CD8-positive, alpha-beta memory T cell (primary cell): ENCODE data around the gene FAXDC2. TPM values are rescaled to one million over a fixed set of nuclear protein-coding genes. Genes with fewer than 3 reads are reported as not detected.

ENCODE experiments used
- CTCF ChIA-PET: fragments of 350-600 bp; sonication (Branson Sonifier 250); formaldehyde crosslinking; loops from one replicate; lab custom pipeline; 2021; ENCODE audit warnings: antibody characterized with exemption; lab: Charles Lee
- POLR2A ChIA-PET: fragments of 350-600 bp; sonication (Branson Sonifier 250); formaldehyde crosslinking; loops from one replicate; lab custom pipeline; 2021; ENCODE audit warnings: antibody characterized with exemption; lab: Charles Lee
- DNase-seq, 5 donors: peaks; one replicate each; pipeline versions ENCODE4 v3.0.0 to v3.0.0-alpha.2; 2020 to 2022; ENCODE audit warnings: mixed read lengths in 1 of 5
- H3K27ac ChIP-seq: one replicate; pipeline ENCODE4 v1.7.0; 2013; ENCODE audit warnings: low read depth, mild to moderate bottlenecking, low read length, moderate library complexity
- H3K27me3 ChIP-seq: 2 replicates; pipeline ENCODE4 v1.7.0; 2013; ENCODE audit warnings: low read length, mild to moderate bottlenecking; ENCODE audit not compliant: insufficient read depth, poor library complexity, severe bottlenecking
- H3K36me3 ChIP-seq: 2 replicates; pipeline ENCODE4 v1.7.0; 2013; ENCODE audit warnings: mild to moderate bottlenecking, low read length, moderate library complexity; ENCODE audit not compliant: insufficient read depth
- H3K4me1 ChIP-seq: 2 replicates; pipeline ENCODE4 v1.7.0; 2013; ENCODE audit warnings: mild to moderate bottlenecking, low read length, moderate library complexity; ENCODE audit not compliant: insufficient read depth
- H3K4me3 ChIP-seq: 2 replicates; pipeline ENCODE4 v1.7.0; 2013; ENCODE audit warnings: mild to moderate bottlenecking, low read length
- H3K9me3 ChIP-seq: 2 replicates; pipeline ENCODE4 v1.7.0; 2013; ENCODE audit warnings: mild to moderate bottlenecking, low read length
- H3K27ac Mint-ChIP-seq, 8 donors: one replicate each; pipeline ENCODE4 v1.8.0; 2020 to 2021; ENCODE audit warnings: mixed read lengths in 8 of 8, mild to moderate bottlenecking in 6 of 8, inconsistent platforms in 3 of 8, moderate library complexity in 3 of 8
- H3K27me3 Mint-ChIP-seq, 2 donors: one replicate each; pipeline ENCODE4 v1.8.0; 2020 to 2021; ENCODE audit warnings: mixed read lengths in 2 of 2, mild to moderate bottlenecking in 1 of 2, moderate library complexity in 1 of 2
- H3K36me3 Mint-ChIP-seq, 3 donors: one replicate each; pipeline ENCODE4 v1.8.0; 2020 to 2021; ENCODE audit warnings: mixed read lengths in 3 of 3, inconsistent platforms in 1 of 3, mild to moderate bottlenecking in 1 of 3
- H3K4me1 Mint-ChIP-seq, 3 donors: one replicate each; pipeline ENCODE4 v1.8.0; 2020 to 2021; ENCODE audit warnings: mixed read lengths in 3 of 3, inconsistent platforms in 1 of 3, mild to moderate bottlenecking in 1 of 3
- H3K4me3 Mint-ChIP-seq, 7 donors: one replicate each; pipeline ENCODE4 v1.8.0; 2020 to 2021; ENCODE audit warnings: mixed read lengths in 7 of 7, mild to moderate bottlenecking in 6 of 7, moderate library complexity in 4 of 7, inconsistent platforms in 2 of 7
- H3K9me3 Mint-ChIP-seq, 5 donors: one replicate each; pipeline ENCODE4 v1.8.0; 2020 to 2022; ENCODE audit warnings: mixed read lengths in 5 of 5, mild to moderate bottlenecking in 3 of 5, moderate library complexity in 2 of 5, inconsistent platforms in 1 of 5
- polyA plus RNA-seq: library from polyadenylated mRNA; unstranded; fragments of 300-500 nt; fragmentation: Illumina TruSeq; gene quantifications from one replicate; pipeline ENCODE4 v1.2.3, GENCODE V29; 2021
- total RNA-seq, 2 experiments: library from RNA; stranded (reverse); gene quantifications; one replicate each; pipeline ENCODE4 v1.2.3, GENCODE V29; 2021

The FAXDC2 gene
- total and polyA plus RNA-seq, 3 experiments from 2014 or later, result 0.18 to 1.0 TPM; not detected in 1

- Histone ChIP-seq H3K36me3 (peaks cover 9% of the 10 kb centered on the region), H3K27ac (peak overlapping the region; percentile 99), H3K4me1 (peaks cover 42% of the 10 kb centered on the region), H3K9me3 (no peaks in the 10 kb centered on the region), H3K27me3 (no peaks in the 10 kb centered on the region), H3K4me3 (peak overlapping the region; percentile 87)
- DNase-seq, result peak in 2 of 5 donors; percentile 23 to 47
- H3K27ac Mint-ChIP-seq, result peak overlapping the region; percentile 92 to 100 (median 99)
- peaks cover 0 to 42% (median 2%) of the 10 kb centered on the region in 3 donors for H3K36me3 Mint-ChIP-seq
- no peaks in the 10 kb centered on the region for H3K9me3 Mint-ChIP-seq
- H3K4me1 Mint-ChIP-seq, result peaks cover 49 to 55% (median 53%) of the 10 kb centered on the region in 3 donors
- ChIA-PET POLR2A (interaction anchor here (0.5 to 1.2 kb wide), 3 partner anchors 8 to 130 kb away, joined by 3 to 4 read pairs (median 3); no protein-coding TSS in a partner anchor), CTCF (no interaction called here)
- H3K4me3 Mint-ChIP-seq, result peak overlapping the region; percentile 86 to 94 (median 92)
- H3K27me3 Mint-ChIP-seq, result no peaks in the 10 kb centered on the region
These were observed 8.8 kb upstream of the FAXDC2 start for GRCh38 chr5:154858972-154859871.

GRCh38 chr5:154858297-154858971 is 8.0 kb upstream of the FAXDC2 start, which contains the start of gene CNOT8:
Gene CNOT8 (plus strand): TSS chr5:154858627. CDS start chr5:154863279, 4,652 bp downstream.
- ChIA-PET CTCF (no interaction called here), POLR2A (interaction anchor here (0.9 to 1.2 kb wide), 2 partner anchors 9 to 101 kb away, joined by 3 to 4 read pairs; no protein-coding TSS in a partner anchor)
- Histone ChIP-seq H3K4me1 (peaks cover 42% of the 10 kb centered on the region), H3K27ac (peak within 1 kb of the TSS; percentile 99), H3K27me3 (no peaks in the 10 kb centered on the region), H3K36me3 (peaks cover 3% of the 10 kb centered on the region), H3K4me3 (peak within 1 kb of the TSS; percentile 87), H3K9me3 (no peaks in the 10 kb centered on the region)
- peak; percentile 92 to 99 (median 97) for DNase-seq
- H3K4me3 Mint-ChIP-seq, result peak within 1 kb of the TSS; percentile 86 to 94 (median 92)
- peak within 1 kb of the TSS; percentile 92 to 100 (median 99) for H3K27ac Mint-ChIP-seq
- no peaks in the 10 kb centered on the region for H3K27me3 Mint-ChIP-seq
- H3K4me1 Mint-ChIP-seq, result peaks cover 45 to 47% (median 47%) of the 10 kb centered on the region in 3 donors
- no peaks in the 10 kb centered on the region for H3K9me3 Mint-ChIP-seq
- H3K36me3 Mint-ChIP-seq, result peaks cover 0 to 36% (median 2%) of the 10 kb centered on the region in 3 donors

- peak overlapping the region; percentile 99 for H3K27ac ChIP-seq
- H3K4me3 Mint-ChIP-seq, result peak overlapping the region; percentile 86 to 94 (median 92)
- peak overlapping the region; percentile 87 for H3K4me3 ChIP-seq
- peak overlapping the region; percentile 92 to 100 (median 99) for H3K27ac Mint-ChIP-seq
- peaks cover 38 to 40% (median 40%) of the 10 kb centered on the region in 3 donors for H3K4me1 Mint-ChIP-seq
- H3K27me3 ChIP-seq, result no peaks in the 10 kb centered on the region
- peak; percentile 81 to 96 (median 89) for DNase-seq
- H3K36me3 Mint-ChIP-seq, result peaks cover 0 to 30% (median 1%) of the 10 kb centered on the region in 3 donors
- no peaks in the 10 kb centered on the region for H3K9me3 Mint-ChIP-seq
- no peaks in the 10 kb centered on the region for H3K36me3 ChIP-seq
- no peaks in the 10 kb centered on the region for H3K9me3 ChIP-seq
- peaks cover 36% of the 10 kb centered on the region for H3K4me1 ChIP-seq
- no peaks in the 10 kb centered on the region for H3K27me3 Mint-ChIP-seq
- ChIA-PET POLR2A (interaction anchor here (0.9 to 1.2 kb wide), 4 partner anchors 10 to 210 kb away, joined by 3 to 5 read pairs (median 4); no protein-coding TSS in a partner anchor), CTCF (interaction anchor here (1.3 kb wide), 1 partner anchor 104 kb away, joined by 3 read pairs; no protein-coding TSS in a partner anchor)
These were observed 7.3 kb upstream of the FAXDC2 start for GRCh38 chr5:154857530-154858296.

GRCh38 chr5:154851351-154851750 is 948 bp upstream of the FAXDC2 start:
- no peak overlapping the region for H3K27ac ChIP-seq
- H3K4me3 Mint-ChIP-seq, result peak overlapping the region in 1 of 7 donors; percentile 61
- POLR2A ChIA-PET, result interaction anchor here (0.6 kb wide), 1 partner anchor 37 kb away, joined by 3 read pairs; no protein-coding TSS in a partner anchor
- H3K9me3 ChIP-seq, result no peaks in the 10 kb centered on the region
- CTCF ChIA-PET, result interaction anchor here (0.8 to 1.6 kb wide), 2 partner anchors 10 to 14 kb away, joined by 3 read pairs; no protein-coding TSS in a partner anchor
- no peaks in the 10 kb centered on the region for H3K27me3 Mint-ChIP-seq
- no peak overlapping the region for H3K27ac Mint-ChIP-seq
- H3K4me1 Mint-ChIP-seq, result no peaks in the 10 kb centered on the region
- no peaks in the 10 kb centered on the region for H3K27me3 ChIP-seq
- H3K36me3 ChIP-seq, result no peaks in the 10 kb centered on the region
- no peaks in the 10 kb centered on the region for H3K4me1 ChIP-seq
- DNase-seq, result no peak
- no peak overlapping the region for H3K4me3 ChIP-seq
- no peaks in the 10 kb centered on the region for H3K9me3 Mint-ChIP-seq
- H3K36me3 Mint-ChIP-seq, result no peaks in the 10 kb centered on the region

- Mint-ChIP-seq H3K27ac (no peak overlapping the region), H3K27me3 (no peaks in the 10 kb centered on the region), H3K4me3 (no peak overlapping the region), H3K36me3 (peaks cover 0 to 2% (median 0%) of the 10 kb centered on the region in 3 donors), H3K9me3 (no peaks in the 10 kb centered on the region), H3K4me1 (no peaks in the 10 kb centered on the region)
- Histone ChIP-seq H3K9me3 (no peaks in the 10 kb centered on the region), H3K27ac (no peak overlapping the region), H3K4me3 (no peak overlapping the region), H3K36me3 (no peaks in the 10 kb centered on the region), H3K4me1 (no peaks in the 10 kb centered on the region), H3K27me3 (no peaks in the 10 kb centered on the region)
- DNase-seq, result no peak
- CTCF ChIA-PET, result no interaction called here
- POLR2A ChIA-PET, result no interaction called here
These were observed 607 bp downstream of the FAXDC2 start for GRCh38 chr5:154849791-154850201.

GRCh38 chr5:154849264-154849785 is 1.1 kb downstream of the FAXDC2 start:
- H3K4me1 Mint-ChIP-seq, result no peaks in the 10 kb centered on the region
- H3K27me3 Mint-ChIP-seq, result no peaks in the 10 kb centered on the region
- DNase-seq, result no peak
- ChIA-PET CTCF (no interaction called here), POLR2A (no interaction called here)
- H3K4me3 Mint-ChIP-seq, result no peak overlapping the region
- Histone ChIP-seq H3K27me3 (no peaks in the 10 kb centered on the region), H3K4me1 (no peaks in the 10 kb centered on the region), H3K4me3 (no peak overlapping the region), H3K36me3 (no peaks in the 10 kb centered on the region), H3K9me3 (no peaks in the 10 kb centered on the region), H3K27ac (no peak overlapping the region)
- H3K36me3 Mint-ChIP-seq, result peaks cover 0 to 2% (median 0%) of the 10 kb centered on the region in 3 donors
- no peak overlapping the region for H3K27ac Mint-ChIP-seq
- no peaks in the 10 kb centered on the region for H3K9me3 Mint-ChIP-seq

GRCh38 chr5:154844809-154845208 is 5.6 kb downstream of the FAXDC2 start:
- Histone ChIP-seq H3K4me1 (no peaks in the 10 kb centered on the region), H3K36me3 (no peaks in the 10 kb centered on the region), H3K27me3 (no peaks in the 10 kb centered on the region), H3K9me3 (no peaks in the 10 kb centered on the region), H3K27ac (no peak overlapping the region), H3K4me3 (no peak overlapping the region)
- Mint-ChIP-seq H3K27ac (no peak overlapping the region), H3K4me1 (no peaks in the 10 kb centered on the region), H3K4me3 (no peak overlapping the region), H3K27me3 (no peaks in the 10 kb centered on the region), H3K9me3 (no peaks in the 10 kb centered on the region), H3K36me3 (peaks cover 0 to 2% (median 0%) of the 10 kb centered on the region in 3 donors)
- ChIA-PET POLR2A (interaction anchor here (0.6 kb wide), 1 partner anchor 13 kb away, joined by 5 read pairs; no protein-coding TSS in a partner anchor), CTCF (interaction anchor here (1.3 kb wide), 1 partner anchor 24 kb away, joined by 3 read pairs; no protein-coding TSS in a partner anchor)
- DNase-seq, result no peak
